HCT116 (cell line): ENCODE data around the gene SUGCT.

ENCODE experiments used
- MAX ChIP-seq: IDR thresholded peaks from 2 replicates; pipeline ENCODE4 v1.6.1; 2012
- POLR2A ChIP-seq: IDR thresholded peaks from 2 replicates; pipeline ENCODE4 v1.7.0; 2011; ENCODE audit warnings: borderline replicate concordance; ENCODE audit not compliant: insufficient read depth, insufficient read length; ENCODE audit errors: extremely low read depth
- RAD21 ChIP-seq: IDR thresholded peaks from 2 replicates; pipeline ENCODE4 v1.6.1; 2012; ENCODE audit warnings: low read depth, mild to moderate bottlenecking
- ZFX ChIP-seq: fragments of 450-650 bp; IDR thresholded peaks from 2 replicates; pipeline ENCODE4 v1.6.1; 2017
- TF ChIP-seq, protein P1 (sequence below), 3 experiments: fragments of 200-600 bp in 1 of 3; sonication (generic) in 1 of 3; IDR thresholded peaks in 2 of 3; conservative IDR thresholded peaks in 1 of 3; 2 replicates each; pipeline ENCODE4 v1.5.1; 2012 to 2017; ENCODE audit warnings: low read depth in 2 of 3, low read length in 2 of 3, antibody characterized with exemption in 1 of 3, borderline replicate concordance in 1 of 3, control low read depth in 1 of 3, mild to moderate bottlenecking in 1 of 3, mixed read lengths in 1 of 3, mixed run types in 1 of 3, moderate library complexity in 1 of 3; ENCODE audit not compliant: insufficient read depth in 1 of 3

- TF ChIP-seq RAD21 (no peak), POLR2A (no peak), ZFX (no peak), MAX (no peak)
- TF ChIP-seq, protein P1, sequence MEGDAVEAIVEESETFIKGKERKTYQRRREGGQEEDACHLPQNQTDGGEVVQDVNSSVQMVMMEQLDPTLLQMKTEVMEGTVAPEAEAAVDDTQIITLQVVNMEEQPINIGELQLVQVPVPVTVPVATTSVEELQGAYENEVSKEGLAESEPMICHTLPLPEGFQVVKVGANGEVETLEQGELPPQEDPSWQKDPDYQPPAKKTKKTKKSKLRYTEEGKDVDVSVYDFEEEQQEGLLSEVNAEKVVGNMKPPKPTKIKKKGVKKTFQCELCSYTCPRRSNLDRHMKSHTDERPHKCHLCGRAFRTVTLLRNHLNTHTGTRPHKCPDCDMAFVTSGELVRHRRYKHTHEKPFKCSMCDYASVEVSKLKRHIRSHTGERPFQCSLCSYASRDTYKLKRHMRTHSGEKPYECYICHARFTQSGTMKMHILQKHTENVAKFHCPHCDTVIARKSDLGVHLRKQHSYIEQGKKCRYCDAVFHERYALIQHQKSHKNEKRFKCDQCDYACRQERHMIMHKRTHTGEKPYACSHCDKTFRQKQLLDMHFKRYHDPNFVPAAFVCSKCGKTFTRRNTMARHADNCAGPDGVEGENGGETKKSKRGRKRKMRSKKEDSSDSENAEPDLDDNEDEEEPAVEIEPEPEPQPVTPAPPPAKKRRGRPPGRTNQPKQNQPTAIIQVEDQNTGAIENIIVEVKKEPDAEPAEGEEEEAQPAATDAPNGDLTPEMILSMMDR (IDR thresholded peaks at IDR 0.05 in 2 of 3, conservative IDR thresholded peaks at IDR 0.05 in 1 of 3; ENCODE audit: borderline replicate concordance in 1 of 3, insufficient read depth in 1 of 3, low read depth in 2 of 3, low read length in 2 of 3): no peak
These were observed 425.9 kb downstream of the SUGCT start for GRCh38 chr7:40560672-40561071.
